GM12878 (cell line): ENCODE measurements around the gene NHSL2. TPM values are rescaled to one million over a fixed set of nuclear protein-coding genes. Genes with fewer than 3 reads are reported as not detected.
A peak's percentile ranks its signal among the peaks of the same experiment; 100 is the strongest.

ENCODE experiments used
- ATAC-seq: fragments of 200-7000 bp; cut with Tn5 transposase; 3 replicates; pipeline ENCODE4 v1.9.1; 2020; ENCODE audit warnings: mild to moderate bottlenecking, moderate library complexity
- BruUV-seq: library from RNA; stranded (reverse); fragments of 400-500 nt; replicated peaks from 2 replicates; lab custom pipeline; 2021; lab: Mats Ljungman, UMichigan
- CTCF ChIA-PET: fragments of 300-600 bp; sonication (Branson Sonifier 250); formaldehyde crosslinking; extraction: SDS; loops from one replicate; lab custom pipeline; 2021; ENCODE audit warnings: inconsistent platforms; lab: Yijun Ruan, JAX
- POLR2A ChIA-PET: fragments of 350-600 bp; formaldehyde crosslinking; extraction: SDS; loops from one replicate; lab custom pipeline; 2021; ENCODE audit warnings: inconsistent platforms; lab: Charles Lee
- RAD21 ChIA-PET: fragments of 300-600 bp; sonication (Branson Sonifier 250); formaldehyde crosslinking; loops from one replicate; lab custom pipeline; 2023; ENCODE audit warnings: antibody characterized with exemption; ENCODE audit not compliant: unreplicated experiment; lab: Charles Lee
- SMC1A ChIA-PET: fragments of 300-600 bp; sonication (Branson Sonifier 250); formaldehyde crosslinking; loops from one replicate; lab custom pipeline; 2023; ENCODE audit not compliant: unreplicated experiment, uncharacterized antibody; lab: Charles Lee
- DNase-seq: peaks from one replicate; pipeline ENCODE4 v3.0.0-alpha.2; 2011; ENCODE audit warnings: low read depth, low spot score
- FAIRE-seq: peaks from 3 replicates; lab custom pipeline; 2011; peaks lifted over from hg19 to GRCh38; lab: Jason Lieb, UNC
- H2AFZ ChIP-seq: 2 replicates; pipeline ENCODE4 v1.6.0; 2011; ENCODE audit warnings: low read depth, low read length, control low read depth; ENCODE audit not compliant: control insufficient read depth
- H3K27ac ChIP-seq: 2 replicates; pipeline ENCODE4 v1.5.1; 2011; ENCODE audit warnings: control low read depth; ENCODE audit not compliant: control insufficient read depth, insufficient read depth
- H3K27me3 ChIP-seq, 2 experiments: replicated peaks in 1 of 2; 2 replicates each; pipeline versions ENCODE4 v1.6.0 to v1.6.1; 2011; ENCODE audit warnings: low read length in 1 of 2; ENCODE audit not compliant: control insufficient read depth in 2 of 2, insufficient read depth in 2 of 2
- H3K36me3 ChIP-seq, 2 experiments: 2 replicates each; pipeline ENCODE4 v1.5.1; 2011; ENCODE audit warnings: low read length in 1 of 2; ENCODE audit not compliant: control insufficient read depth in 2 of 2, insufficient read depth in 2 of 2
- H3K4me1 ChIP-seq: 2 replicates; pipeline ENCODE4 v1.6.1; 2011; ENCODE audit warnings: mild to moderate bottlenecking, low read length, moderate library complexity, mixed read lengths; ENCODE audit not compliant: control insufficient read depth, insufficient read depth
- H3K4me2 ChIP-seq: 2 replicates; pipeline ENCODE4 v1.6.0; 2011; ENCODE audit warnings: control low read depth; ENCODE audit not compliant: control insufficient read depth, insufficient read depth
- H3K4me3 ChIP-seq: fragments of 200-600 bp; sonication (generic); 2 replicates; pipeline ENCODE4 v1.5.1; 2016
- H3K79me2 ChIP-seq: 2 replicates; pipeline ENCODE4 v1.6.0; 2011; ENCODE audit warnings: low read length; ENCODE audit not compliant: control insufficient read depth, insufficient read depth
- H3K9ac ChIP-seq: 2 replicates; pipeline ENCODE4 v1.8.0; 2011; ENCODE audit warnings: low read length, control low read depth, mixed read lengths; ENCODE audit not compliant: control insufficient read depth, insufficient read depth
- H3K9me3 ChIP-seq: replicated peaks from 3 replicates; pipeline ENCODE4 v1.5.1; 2011; ENCODE audit warnings: mild to moderate bottlenecking, low read length; ENCODE audit not compliant: control insufficient read depth, insufficient read depth
- H4K20me1 ChIP-seq: 2 replicates; pipeline ENCODE4 v1.6.0; 2011; ENCODE audit not compliant: control insufficient read depth, insufficient read depth
- DPF2 ChIP-seq: fragments of 450-650 bp; IDR thresholded peaks from 2 replicates; pipeline ENCODE4 v1.6.1; 2017; ENCODE audit warnings: mild to moderate bottlenecking
- ETV6 ChIP-seq, 2 experiments: fragments of 450-650 bp in 1 of 2; IDR thresholded peaks in 1 of 2; conservative IDR thresholded peaks in 1 of 2; 2 replicates each; pipeline ENCODE4 v1.6.1; 2014; ENCODE audit warnings: antibody characterized with exemption in 1 of 2, borderline replicate concordance in 1 of 2, low read depth in 1 of 2, mild to moderate bottlenecking in 1 of 2, moderate library complexity in 1 of 2
- HDAC6 ChIP-seq: fragments of 200-600 bp; sonication (generic); IDR thresholded peaks from one replicate; pipeline ENCODE4 v1.8.0; 2017; ENCODE audit warnings: antibody characterized with exemption; ENCODE audit not compliant: unreplicated experiment
- KDM1A ChIP-seq: fragments of 200-600 bp; sonication (generic); IDR thresholded peaks from 2 replicates; pipeline ENCODE4 v1.6.1; 2016; ENCODE audit warnings: borderline replicate concordance
- NFYB ChIP-seq: IDR thresholded peaks from 2 replicates; pipeline ENCODE4 v1.6.1; 2011; ENCODE audit warnings: low read depth, mild to moderate bottlenecking, low read length, improper control_type of control experiment, moderate library complexity; ENCODE audit not compliant: insufficient read depth
- NR2C2 ChIP-seq: IDR thresholded peaks from 2 replicates; pipeline ENCODE4 v1.6.1; 2011; ENCODE audit warnings: borderline replicate concordance, low read depth; ENCODE audit not compliant: control insufficient read depth, insufficient read length
- PAX5 ChIP-seq: IDR thresholded peaks from 2 replicates; pipeline ENCODE4 v1.6.1; 2011; ENCODE audit warnings: low read depth, low read length, borderline replicate concordance
- RCOR1 ChIP-seq: conservative IDR thresholded peaks from 2 replicates; pipeline ENCODE4 v1.6.1; 2012; ENCODE audit warnings: low read depth, low read length, improper control_type of control experiment
- SREBF1 ChIP-seq: IDR thresholded peaks from 2 replicates; pipeline ENCODE4 v1.6.1; 2012; ENCODE audit warnings: mild to moderate bottlenecking, low read length
- SUZ12 ChIP-seq: fragments of 200-600 bp; sonication (generic); IDR thresholded peaks from one replicate; pipeline ENCODE4 v1.6.1; 2018; ENCODE audit warnings: antibody characterized with exemption, mild to moderate bottlenecking; ENCODE audit not compliant: unreplicated experiment
- WGBS: methylation state at CpG from one replicate; pipeline ENCODE4 v1.1.6; 2016; ENCODE audit warnings: low lambda C conversion rate; ENCODE audit not compliant: insufficient replicate concordance, insufficient coverage; ENCODE audit errors: missing lambda C conversion rate; 5-methylcytosine and 5-hydroxymethylcytosine counted together
- in situ Hi-C: fragments of 300-500 bp; cut with MboI; formaldehyde crosslinking; loops from 9 replicates; pipeline ENCODE4 v1.14.3; 2018; ENCODE audit warnings: mixed read lengths
- intact Hi-C: fragments of 100-400 bp; cut with micrococcal nuclease; formaldehyde crosslinking; loops from one replicate; pipeline ENCODE4 v1.14.2; 2022; ENCODE audit not compliant: unreplicated experiment
- polyA plus RNA-seq, 11 experiments: library from polyadenylated mRNA; depleted of rRNA in 4 of 11; unstranded in 6 of 11; stranded (reverse) in 5 of 11; fragments of >200 nt; fragmentation: Nextera tagmentation in 4 of 11; fragmentation: Illumina TruSeq in 1 of 11; extraction: Ambion mirVana in 4 of 11; extraction: Trizol in 1 of 11; gene quantifications; 1 replicate in 1 of 11; 2 replicates in 10 of 11; pipeline versions ENCODE4 v1.2.1 to v1.2.3, GENCODE V29; 2011 to 2016; ENCODE audit warnings: inconsistent platforms in 2 of 11, missing spikeins in 2 of 11, low read depth in 1 of 11
- total RNA-seq, 4 experiments: library from RNA; depleted of rRNA in 3 of 4; stranded (reverse); fragments of >200 nt in 3 of 4; fragmentation: Illumina TruSeq in 1 of 4; extraction: Trizol in 1 of 4; gene quantifications; 2 replicates each; pipeline versions ENCODE4 v1.2.1 to v1.2.3, GENCODE V29; 2013 to 2021
- TF ChIP-seq, protein P1 (sequence below): IDR thresholded peaks from 2 replicates; pipeline ENCODE4 v1.6.1; 2012; ENCODE audit warnings: low read depth, low read length, improper control_type of control experiment
- TF ChIP-seq, protein P2 (sequence below): fragments of 450-650 bp; IDR thresholded peaks from 2 replicates; pipeline ENCODE4 v1.6.1; 2016; ENCODE audit warnings: mild to moderate bottlenecking
- TF ChIP-seq, protein P3 (sequence below): IDR thresholded peaks from 2 replicates; pipeline ENCODE4 v1.6.1; 2012; ENCODE audit warnings: low read depth, low read length, improper control_type of control experiment
- TF ChIP-seq, protein P4 (sequence below): fragments of 450-650 bp; formaldehyde crosslinking; IDR thresholded peaks from 2 replicates; pipeline ENCODE4 v1.4.0; 2022; ENCODE audit warnings: mild to moderate bottlenecking, moderate library complexity

Gene NHSL2
- total and polyA plus RNA-seq, 10 of the 15 experiments (the other 5 are each of a cell fraction or from before 2014, with no cell fraction given): 0.05 to 0.53 (median 0.07) TPM; not detected in 2

- H3K27ac ChIP-seq: no peak overlapping the region
- ChIA-PET RAD21 (no interaction called here), POLR2A (no interaction called here), SMC1A (interaction anchor here (1.3 kb wide), 1 partner anchor 100 kb away, joined by 3 read pairs; no protein-coding TSS in a partner anchor), CTCF (no interaction called here)
- 3% methylated on average over 3 of the region's 3 CpGs for WGBS
- no peaks in the 10 kb centered on the region for H4K20me1 ChIP-seq
- DNase-seq: no peak
- in situ Hi-C loops: no loop called here
- H3K4me3 ChIP-seq: no peak overlapping the region
- H3K27me3 ChIP-seq: no peaks in the 10 kb centered on the region
- no peaks in the 10 kb centered on the region for H3K36me3 ChIP-seq
- peak; percentile 77 for ATAC-seq
- intact Hi-C loops: no loop called here
- no peak overlapping the region for H3K4me2 ChIP-seq
- H3K79me2 ChIP-seq: no peaks in the 10 kb centered on the region
- BruUV-seq: no TSS peak
- H3K9ac ChIP-seq: no peak overlapping the region
- H3K4me1 ChIP-seq: peaks cover under 1% of the 10 kb centered on the region; the same call in 1 of the 2 replicates
- H2AFZ ChIP-seq: no peak overlapping the region
- FAIRE-seq: no peak
- H3K9me3 ChIP-seq: no peaks in the 10 kb centered on the region
- TF ChIP-seq SUZ12: no peak
- TF ChIP-seq, protein P1, sequence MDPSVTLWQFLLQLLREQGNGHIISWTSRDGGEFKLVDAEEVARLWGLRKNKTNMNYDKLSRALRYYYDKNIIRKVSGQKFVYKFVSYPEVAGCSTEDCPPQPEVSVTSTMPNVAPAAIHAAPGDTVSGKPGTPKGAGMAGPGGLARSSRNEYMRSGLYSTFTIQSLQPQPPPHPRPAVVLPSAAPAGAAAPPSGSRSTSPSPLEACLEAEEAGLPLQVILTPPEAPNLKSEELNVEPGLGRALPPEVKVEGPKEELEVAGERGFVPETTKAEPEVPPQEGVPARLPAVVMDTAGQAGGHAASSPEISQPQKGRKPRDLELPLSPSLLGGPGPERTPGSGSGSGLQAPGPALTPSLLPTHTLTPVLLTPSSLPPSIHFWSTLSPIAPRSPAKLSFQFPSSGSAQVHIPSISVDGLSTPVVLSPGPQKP: no peak
- TF ChIP-seq, protein P2, sequence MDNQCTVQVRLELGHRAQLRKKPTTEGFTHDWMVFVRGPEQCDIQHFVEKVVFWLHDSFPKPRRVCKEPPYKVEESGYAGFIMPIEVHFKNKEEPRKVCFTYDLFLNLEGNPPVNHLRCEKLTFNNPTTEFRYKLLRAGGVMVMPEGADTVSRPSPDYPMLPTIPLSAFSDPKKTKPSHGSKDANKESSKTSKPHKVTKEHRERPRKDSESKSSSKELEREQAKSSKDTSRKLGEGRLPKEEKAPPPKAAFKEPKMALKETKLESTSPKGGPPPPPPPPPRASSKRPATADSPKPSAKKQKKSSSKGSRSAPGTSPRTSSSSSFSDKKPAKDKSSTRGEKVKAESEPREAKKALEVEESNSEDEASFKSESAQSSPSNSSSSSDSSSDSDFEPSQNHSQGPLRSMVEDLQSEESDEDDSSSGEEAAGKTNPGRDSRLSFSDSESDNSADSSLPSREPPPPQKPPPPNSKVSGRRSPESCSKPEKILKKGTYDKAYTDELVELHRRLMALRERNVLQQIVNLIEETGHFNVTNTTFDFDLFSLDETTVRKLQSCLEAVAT: no peak
- TF ChIP-seq, protein P3, sequence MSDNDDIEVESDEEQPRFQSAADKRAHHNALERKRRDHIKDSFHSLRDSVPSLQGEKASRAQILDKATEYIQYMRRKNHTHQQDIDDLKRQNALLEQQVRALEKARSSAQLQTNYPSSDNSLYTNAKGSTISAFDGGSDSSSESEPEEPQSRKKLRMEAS: no peak
- no peak for TF ChIP-seq HDAC6
- TF ChIP-seq ETV6 (conservative IDR thresholded peaks at IDR 0.05 in 1 of 2, IDR thresholded peaks at IDR 0.05 in 1 of 2; ENCODE audit: borderline replicate concordance in 1 of 2, low read depth in 1 of 2): no peak
- no peak for TF ChIP-seq DPF2
- TF ChIP-seq PAX5: no peak
- TF ChIP-seq KDM1A: no peak
- no peak for TF ChIP-seq NR2C2
- no peak for TF ChIP-seq RCOR1
- TF ChIP-seq, protein P4, sequence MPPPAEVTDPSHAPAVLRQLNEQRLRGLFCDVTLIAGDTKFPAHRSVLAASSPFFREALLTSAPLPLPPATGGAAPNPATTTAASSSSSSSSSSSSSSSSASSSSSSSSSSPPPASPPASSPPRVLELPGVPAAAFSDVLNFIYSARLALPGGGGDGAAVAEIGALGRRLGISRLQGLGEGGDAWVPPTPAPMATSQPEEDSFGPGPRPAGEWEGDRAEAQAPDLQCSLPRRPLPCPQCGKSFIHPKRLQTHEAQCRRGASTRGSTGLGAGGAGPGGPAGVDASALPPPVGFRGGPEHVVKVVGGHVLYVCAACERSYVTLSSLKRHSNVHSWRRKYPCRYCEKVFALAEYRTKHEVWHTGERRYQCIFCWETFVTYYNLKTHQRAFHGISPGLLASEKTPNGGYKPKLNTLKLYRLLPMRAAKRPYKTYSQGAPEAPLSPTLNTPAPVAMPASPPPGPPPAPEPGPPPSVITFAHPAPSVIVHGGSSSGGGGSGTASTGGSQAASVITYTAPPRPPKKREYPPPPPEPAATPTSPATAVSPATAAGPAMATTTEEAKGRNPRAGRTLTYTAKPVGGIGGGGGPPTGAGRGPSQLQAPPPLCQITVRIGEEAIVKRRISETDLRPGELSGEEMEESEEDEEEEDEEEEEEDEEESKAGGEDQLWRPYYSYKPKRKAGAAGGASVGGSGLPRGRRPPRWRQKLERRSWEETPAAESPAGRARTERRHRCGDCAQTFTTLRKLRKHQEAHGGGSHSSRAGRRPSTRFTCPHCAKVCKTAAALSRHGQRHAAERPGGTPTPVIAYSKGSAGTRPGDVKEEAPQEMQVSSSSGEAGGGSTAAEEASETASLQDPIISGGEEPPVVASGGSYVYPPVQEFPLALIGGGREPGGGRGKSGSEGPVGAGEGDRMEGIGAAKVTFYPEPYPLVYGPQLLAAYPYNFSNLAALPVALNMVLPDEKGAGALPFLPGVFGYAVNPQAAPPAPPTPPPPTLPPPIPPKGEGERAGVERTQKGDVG (CRISPR knock-in tag): no peak
- TF ChIP-seq NFYB: no peak
- TF ChIP-seq SREBF1: no peak
Observed at GRCh38 chrX:72026341-72027023, 115.8 kb downstream of the NHSL2 start.
